ENCODE results near the gene KNOP1.

DNA sequence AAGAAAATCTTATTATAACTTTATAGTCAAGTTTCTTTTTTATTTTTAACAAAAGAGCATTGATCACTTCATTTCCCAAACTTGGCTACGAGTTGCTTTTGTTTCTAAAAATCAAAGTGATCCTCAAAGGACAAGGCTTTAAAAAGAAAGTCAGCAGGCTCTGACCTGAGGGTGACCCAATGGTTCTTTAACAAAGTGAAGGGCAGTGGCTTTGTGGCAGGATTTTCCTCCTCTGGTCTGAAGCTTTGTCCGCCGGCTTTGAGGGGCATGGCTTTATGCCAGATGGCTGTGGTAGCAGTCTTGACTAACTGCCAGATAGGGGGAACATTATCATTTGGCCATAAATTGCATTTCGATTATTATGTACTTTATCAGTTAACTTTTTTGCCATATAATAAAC is 28.5 kb upstream of the KNOP1 start:
- TF ChIP-seq CTCF (conservative IDR thresholded peaks at IDR 0.05) (no peak), EZH2 (IDR thresholded peaks at IDR 0.05; ENCODE audit: low read depth) (no peak)
